Measurements from ENCODE around the gene PIK3CB. TPM values are rescaled to one million over a fixed set of nuclear protein-coding genes. Genes with fewer than 3 reads are reported as not detected.

PIK3CB gene
- total RNA-seq, 4 donors from 2014 or later = 20.3 to 46.4 (median 37.3) TPM

DNA sequence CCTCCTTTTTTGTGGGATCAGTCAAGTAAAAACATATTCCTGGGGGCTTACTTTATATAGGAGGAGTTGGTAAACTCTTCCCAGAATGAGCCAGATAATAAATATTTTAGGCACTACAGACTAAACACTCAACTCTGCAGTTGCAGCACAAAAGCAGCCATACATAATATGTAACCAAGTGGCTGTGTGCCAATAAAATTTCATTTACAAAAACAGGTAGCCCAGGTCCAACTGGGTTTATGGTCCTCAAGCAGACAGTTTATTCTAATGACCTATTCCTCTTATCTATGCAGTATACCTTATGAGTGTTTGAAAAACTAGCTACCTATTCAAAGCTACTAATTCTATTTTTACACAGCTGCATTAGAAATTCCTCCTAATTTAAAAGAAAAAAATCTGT lies 164.3 kb downstream of the PIK3CB start:
- ATAC-seq = no peak
- no peaks in the 10 kb centered on the region for H3K4me1 ChIP-seq
- H3K36me3 ChIP-seq = peaks cover 0 to 53% of the 10 kb centered on the region in 2 donors
- no peak overlapping the region for H3K27ac ChIP-seq
- peaks cover 0 to 10% (median 0%) of the 10 kb centered on the region in 3 donors for H3K9me3 ChIP-seq
- TF ChIP-seq POLR2A (IDR thresholded peaks at IDR 0.05) = no peak
- no peak for TF ChIP-seq POLR2AphosphoS5 (IDR thresholded peaks at IDR 0.05)
- TF ChIP-seq, protein P1, sequence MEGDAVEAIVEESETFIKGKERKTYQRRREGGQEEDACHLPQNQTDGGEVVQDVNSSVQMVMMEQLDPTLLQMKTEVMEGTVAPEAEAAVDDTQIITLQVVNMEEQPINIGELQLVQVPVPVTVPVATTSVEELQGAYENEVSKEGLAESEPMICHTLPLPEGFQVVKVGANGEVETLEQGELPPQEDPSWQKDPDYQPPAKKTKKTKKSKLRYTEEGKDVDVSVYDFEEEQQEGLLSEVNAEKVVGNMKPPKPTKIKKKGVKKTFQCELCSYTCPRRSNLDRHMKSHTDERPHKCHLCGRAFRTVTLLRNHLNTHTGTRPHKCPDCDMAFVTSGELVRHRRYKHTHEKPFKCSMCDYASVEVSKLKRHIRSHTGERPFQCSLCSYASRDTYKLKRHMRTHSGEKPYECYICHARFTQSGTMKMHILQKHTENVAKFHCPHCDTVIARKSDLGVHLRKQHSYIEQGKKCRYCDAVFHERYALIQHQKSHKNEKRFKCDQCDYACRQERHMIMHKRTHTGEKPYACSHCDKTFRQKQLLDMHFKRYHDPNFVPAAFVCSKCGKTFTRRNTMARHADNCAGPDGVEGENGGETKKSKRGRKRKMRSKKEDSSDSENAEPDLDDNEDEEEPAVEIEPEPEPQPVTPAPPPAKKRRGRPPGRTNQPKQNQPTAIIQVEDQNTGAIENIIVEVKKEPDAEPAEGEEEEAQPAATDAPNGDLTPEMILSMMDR (IDR thresholded peaks at IDR 0.05) = no peak
- no peak for TF ChIP-seq EP300 (IDR thresholded peaks at IDR 0.05)
- H3K27me3 ChIP-seq = no peaks in the 10 kb centered on the region
- H3K4me3 ChIP-seq = no peak overlapping the region

DNA sequence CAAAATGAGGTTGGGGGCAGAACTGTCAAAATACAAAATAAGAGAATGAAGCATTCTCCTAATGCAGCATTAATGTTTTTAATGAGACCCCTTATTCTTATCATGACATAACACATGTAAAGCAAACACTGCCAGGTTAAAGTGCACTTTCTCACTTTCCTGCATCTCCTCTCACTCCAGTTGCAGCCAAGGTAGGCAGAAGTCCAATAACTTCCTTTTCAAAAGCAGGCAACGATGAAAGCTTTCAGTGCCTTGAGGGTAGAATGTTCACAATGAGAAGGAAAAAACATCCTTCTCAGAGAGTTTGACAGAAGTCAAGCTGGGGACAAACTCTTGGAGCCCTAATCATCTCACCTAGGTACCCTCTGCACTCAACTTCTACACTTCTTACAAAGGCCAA lies 166.6 kb downstream of the PIK3CB start:
- Histone ChIP-seq H3K27ac (no peak overlapping the region), H3K27me3 (no peaks in the 10 kb centered on the region), H3K9me3 (no peaks in the 10 kb centered on the region), H3K36me3 (peaks cover 0 to 57% of the 10 kb centered on the region in 2 donors), H3K4me1 (no peaks in the 10 kb centered on the region), H3K4me3 (no peak overlapping the region)
- TF ChIP-seq EP300 (IDR thresholded peaks at IDR 0.05) (no peak), POLR2AphosphoS5 (IDR thresholded peaks at IDR 0.05) (no peak), POLR2A (IDR thresholded peaks at IDR 0.05) (no peak)
- TF ChIP-seq, protein P1 (IDR thresholded peaks at IDR 0.05) = no peak
- 38 to 55% methylated on average over 1 of the region's 1 CpG for WGBS, 2 donors (ENCODE audit: low coverage in 1 of 2)
- no peak for ATAC-seq

DNA sequence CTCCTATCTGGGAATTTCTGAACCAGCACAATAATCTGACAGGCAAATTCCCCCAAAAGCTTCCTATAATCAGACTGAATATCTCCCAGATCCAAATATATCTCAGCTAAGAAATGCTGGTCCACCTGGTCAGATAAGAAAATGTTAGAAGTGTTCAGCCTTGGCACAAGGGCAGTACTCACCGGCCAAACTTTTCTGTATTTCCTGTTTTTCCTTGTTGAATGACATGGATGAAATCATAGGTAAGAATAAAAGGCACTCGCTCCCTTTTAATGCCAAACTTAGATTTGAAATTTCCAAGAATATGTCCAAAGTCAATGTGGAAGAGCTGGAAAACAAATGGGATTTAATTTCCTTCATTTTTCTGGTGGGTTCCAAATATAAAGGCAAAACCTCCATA lies 177.2 kb downstream of the PIK3CB start:
- no peak for ATAC-seq
- H3K4me1 ChIP-seq = no peaks in the 10 kb centered on the region
- TF ChIP-seq EP300 (IDR thresholded peaks at IDR 0.05) (no peak), POLR2A (IDR thresholded peaks at IDR 0.05) (no peak), POLR2AphosphoS5 (IDR thresholded peaks at IDR 0.05) (no peak)
- TF ChIP-seq, protein P1 (IDR thresholded peaks at IDR 0.05) = no peak
- H3K27me3 ChIP-seq = no peaks in the 10 kb centered on the region
- H3K4me3 ChIP-seq = no peak overlapping the region
- no peak overlapping the region for H3K27ac ChIP-seq
- WGBS, 2 donors (ENCODE audit: low coverage in 1 of 2) = 83 to 92% methylated on average over 2 of the region's 2 CpGs
- H3K9me3 ChIP-seq = no peaks in the 10 kb centered on the region
- H3K36me3 ChIP-seq = peaks cover 0 to 61% of the 10 kb centered on the region in 2 donors

DNA sequence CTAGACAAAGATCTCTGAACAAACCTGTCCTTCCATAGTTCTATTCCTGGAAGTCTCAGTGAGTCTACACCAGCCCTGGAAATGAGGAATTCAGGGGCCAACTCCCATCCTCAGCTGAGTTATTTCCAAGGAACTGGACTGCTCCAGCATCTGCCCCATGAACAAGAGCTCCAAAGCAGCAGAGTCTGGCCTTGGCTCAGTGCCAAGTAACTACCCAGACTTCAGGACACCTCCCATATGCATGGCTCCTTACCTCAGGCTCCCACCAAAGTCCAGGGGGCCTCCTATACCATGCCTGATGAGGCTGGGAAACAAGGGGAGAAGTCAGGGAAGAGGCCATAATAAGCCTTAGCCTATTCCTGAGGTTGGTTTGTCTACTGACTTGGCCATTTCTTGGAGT lies 181.2 kb downstream of the PIK3CB start:
- H3K36me3 ChIP-seq = peaks cover 0 to 90% of the 10 kb centered on the region in 2 donors

DNA sequence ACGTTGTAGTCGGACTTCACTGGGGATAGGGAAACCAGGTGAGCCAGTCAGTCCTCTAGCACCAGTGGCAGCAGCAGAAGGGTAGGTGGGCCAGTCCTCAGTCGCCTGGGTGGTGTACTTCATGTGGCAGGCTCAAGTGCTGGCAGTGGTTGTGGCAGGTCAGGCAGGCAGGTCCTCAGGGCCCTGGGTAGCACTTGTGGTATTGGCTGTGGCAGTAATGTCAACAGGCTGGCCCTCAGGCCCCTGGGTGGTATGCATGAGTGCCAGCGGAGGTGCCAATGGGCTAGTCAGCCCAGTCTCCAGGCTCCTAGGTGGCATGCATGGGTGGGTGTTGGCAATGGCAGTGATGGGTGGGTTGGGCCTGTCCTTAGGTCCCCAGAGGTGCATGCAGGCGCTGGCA lies 185.6 kb downstream of the PIK3CB start:
- H3K4me3 ChIP-seq = no peak overlapping the region
- WGBS, 2 donors (ENCODE audit: low coverage in 1 of 2) = 96 to 100% methylated on average over 2 to 3 of the region's 5 CpGs
- no peak overlapping the region for H3K27ac ChIP-seq
- H3K27me3 ChIP-seq = no peaks in the 10 kb centered on the region
- no peaks in the 10 kb centered on the region for H3K4me1 ChIP-seq
- ATAC-seq = no peak
- TF ChIP-seq EP300 (IDR thresholded peaks at IDR 0.05) = no peak
- no peak for TF ChIP-seq POLR2AphosphoS5 (IDR thresholded peaks at IDR 0.05)
- H3K36me3 ChIP-seq = peaks cover 0 to 50% of the 10 kb centered on the region in 2 donors
- H3K9me3 ChIP-seq = peaks cover 0 to 33% (median 0%) of the 10 kb centered on the region in 3 donors

More for the DNA sequence above, 181.2 kb downstream of the PIK3CB start:
- H3K9me3 ChIP-seq = no peaks in the 10 kb centered on the region
- ATAC-seq = no peak
- no peak overlapping the region for H3K27ac ChIP-seq
- H3K4me3 ChIP-seq = no peak overlapping the region
- H3K27me3 ChIP-seq = no peaks in the 10 kb centered on the region
- no peaks in the 10 kb centered on the region for H3K4me1 ChIP-seq
- no peak for TF ChIP-seq POLR2A (IDR thresholded peaks at IDR 0.05)
- no peak for TF ChIP-seq POLR2AphosphoS5 (IDR thresholded peaks at IDR 0.05)
- TF ChIP-seq, protein P1 (IDR thresholded peaks at IDR 0.05) = no peak
- TF ChIP-seq EP300 (IDR thresholded peaks at IDR 0.05) = no peak
